H1 (cell line): ENCODE data around the gene ABI1. TPM values are rescaled to one million over a fixed set of nuclear protein-coding genes. Genes with fewer than 3 reads are reported as not detected.

Experiments used
- CTCF ChIA-PET: fragments of 300-600 bp; sonication (Branson Sonifier 250); formaldehyde crosslinking; loops from one replicate; lab custom pipeline; 2021; ENCODE audit not compliant: partially characterized antibody; lab: Charles Lee
- POLR2A ChIA-PET: fragments of 300-600 bp; sonication (Branson Sonifier 250); formaldehyde crosslinking; loops from one replicate; lab custom pipeline; 2021; ENCODE audit warnings: inconsistent platforms; ENCODE audit not compliant: partially characterized antibody; lab: Charles Lee
- DNase-seq, 2 experiments: peaks; one replicate each; pipeline versions ENCODE4 v3.0.0 to v3.0.0-alpha.2; 2010 to 2022; ENCODE audit warnings: low spot score in 2 of 2, low read depth in 1 of 2, mixed read lengths in 1 of 2
- FAIRE-seq: peaks from 2 replicates; lab custom pipeline; 2011; peaks lifted over from hg19 to GRCh38; lab: Jason Lieb, UNC
- H2AFZ ChIP-seq: 2 replicates; pipeline ENCODE4 v1.8.1; 2012; ENCODE audit warnings: low read length, inconsistent platforms
- H2AK5ac ChIP-seq: 2 replicates; pipeline ENCODE4 v1.6.1; 2013; ENCODE audit warnings: low read depth, low read length
- H2BK120ac ChIP-seq: replicated peaks from 2 replicates; pipeline ENCODE3; 2013; ENCODE audit warnings: low read depth, low read length, inconsistent platforms
- H2BK12ac ChIP-seq: 2 replicates; pipeline ENCODE4 v1.6.1; 2013; ENCODE audit warnings: low read depth, low read length
- H2BK15ac ChIP-seq: 2 replicates; pipeline ENCODE4 v1.6.1; 2013; ENCODE audit warnings: low read length
- H2BK20ac ChIP-seq: 2 replicates; pipeline ENCODE4 v1.6.1; 2013; ENCODE audit warnings: low read length
- H2BK5ac ChIP-seq: 2 replicates; pipeline ENCODE4 v1.6.1; 2013; ENCODE audit warnings: low read depth, low read length
- H3K14ac ChIP-seq: 2 replicates; pipeline ENCODE4 v1.6.1; 2013; ENCODE audit warnings: inconsistent platforms; ENCODE audit not compliant: insufficient read length
- H3K18ac ChIP-seq: 2 replicates; pipeline ENCODE4 v1.6.1; 2013; ENCODE audit warnings: low read length; ENCODE audit errors: extremely low read depth
- H3K23ac ChIP-seq: 2 replicates; pipeline ENCODE4 v1.6.1; 2013; ENCODE audit warnings: inconsistent platforms; ENCODE audit not compliant: insufficient read length
- H3K23me2 ChIP-seq: 2 replicates; pipeline ENCODE4 v1.6.1; 2013; ENCODE audit warnings: low read depth, low read length
- H3K27ac ChIP-seq: 2 replicates; pipeline ENCODE4 v1.6.1; 2011; ENCODE audit warnings: low read depth, low read length, inconsistent platforms
- H3K27me3 ChIP-seq, 4 experiments: replicated peaks in 1 of 4; 1 replicate in 1 of 4; 2 replicates in 3 of 4; pipeline versions ENCODE4 v1.6.1 to v1.8.1; 2011 to 2013; ENCODE audit warnings: low read length in 3 of 4, mild to moderate bottlenecking in 3 of 4, inconsistent platforms in 2 of 4, mixed read lengths in 2 of 4, moderate library complexity in 1 of 4; ENCODE audit not compliant: control insufficient read depth in 3 of 4, insufficient read depth in 3 of 4; ENCODE audit errors: extremely low read depth in 1 of 4
- H3K36me3 ChIP-seq, 4 experiments: 2 replicates each; pipeline versions ENCODE4 v1.6.1 to v1.8.1; 2011 to 2013; ENCODE audit warnings: mild to moderate bottlenecking in 4 of 4, low read length in 3 of 4, moderate library complexity in 2 of 4, control low read depth in 1 of 4, inconsistent platforms in 1 of 4; ENCODE audit not compliant: insufficient read depth in 4 of 4, control insufficient read depth in 2 of 4
- H3K4ac ChIP-seq: replicated peaks from 2 replicates; pipeline ENCODE3; 2013; ENCODE audit warnings: low read length, low read depth, mixed read lengths, inconsistent platforms; ENCODE audit not compliant: insufficient read length
- H3K4me1 ChIP-seq, 4 experiments: replicated peaks in 1 of 4; 1 replicate in 1 of 4; 2 replicates in 3 of 4; pipeline versions ENCODE4 v1.6.1 to v1.8.1; 2011 to 2013; ENCODE audit warnings: low read length in 3 of 4, inconsistent platforms in 2 of 4, mixed read lengths in 1 of 4; ENCODE audit not compliant: insufficient read depth in 4 of 4, control insufficient read depth in 3 of 4
- H3K4me2 ChIP-seq, 2 experiments: 2 replicates each; pipeline versions ENCODE4 v1.6.1 to v1.8.1; 2011 to 2013; ENCODE audit warnings: low read depth in 2 of 2, low read length in 2 of 2, control low read depth in 1 of 2, inconsistent platforms in 1 of 2, mild to moderate bottlenecking in 1 of 2; ENCODE audit not compliant: insufficient read depth in 1 of 2
- H3K4me3 ChIP-seq, 4 experiments: fragments of 200-600, 300-600 bp in 1 of 4; sonication (generic), shearing (Covaris generic), sonication (Bioruptor Twin) in 1 of 4; 2 replicates each; pipeline versions ENCODE4 v1.5.1 to v1.8.1; 2011 to 2016; ENCODE audit warnings: low read length in 4 of 4, low read depth in 3 of 4, control low read depth in 2 of 4, inconsistent platforms in 2 of 4, mild to moderate bottlenecking in 2 of 4, mixed read lengths in 1 of 4, moderate library complexity in 1 of 4; ENCODE audit not compliant: insufficient read depth in 2 of 4; ENCODE audit errors: extremely low read depth in 1 of 4
- H3K56ac ChIP-seq: replicated peaks from 2 replicates; pipeline ENCODE3; 2013; ENCODE audit warnings: low read depth, mild to moderate bottlenecking, mixed read lengths, low read length, inconsistent platforms; ENCODE audit not compliant: insufficient read length
- H3K79me1 ChIP-seq: 2 replicates; pipeline ENCODE4 v1.6.1; 2013; ENCODE audit warnings: low read depth, low read length, control low read depth
- H3K79me2 ChIP-seq, 2 experiments: 2 replicates each; pipeline versions ENCODE4 v1.6.1 to v1.8.1; 2012 to 2013; ENCODE audit warnings: low read length in 2 of 2, mild to moderate bottlenecking in 2 of 2, inconsistent platforms in 1 of 2; ENCODE audit not compliant: insufficient read depth in 2 of 2, control insufficient read depth in 1 of 2
- H3K9ac ChIP-seq, 4 experiments: replicated peaks in 1 of 4; 1 replicate in 1 of 4; 2 replicates in 3 of 4; pipeline versions ENCODE4 v1.6.1 to v1.8.1; 2011 to 2013; ENCODE audit warnings: low read depth in 3 of 4, low read length in 3 of 4, control low read depth in 2 of 4, mild to moderate bottlenecking in 2 of 4, moderate library complexity in 2 of 4, inconsistent platforms in 1 of 4; ENCODE audit errors: extremely low read depth in 1 of 4
- H3K9me3 ChIP-seq, 2 experiments: 2 replicates each; pipeline versions ENCODE4 v1.6.1 to v1.8.1; 2012 to 2013; ENCODE audit warnings: mild to moderate bottlenecking in 2 of 2, moderate library complexity in 2 of 2, control low read depth in 1 of 2, inconsistent platforms in 1 of 2, low read depth in 1 of 2, low read length in 1 of 2, mixed read lengths in 1 of 2; ENCODE audit not compliant: insufficient read depth in 2 of 2
- H4K20me1 ChIP-seq, 2 experiments: replicated peaks in 1 of 2; 2 replicates each; pipeline versions ENCODE3 to v1.8.1; 2011 to 2013; ENCODE audit warnings: inconsistent platforms in 2 of 2, low read length in 2 of 2, mild to moderate bottlenecking in 1 of 2; ENCODE audit not compliant: insufficient read depth in 2 of 2, control insufficient read depth in 1 of 2
- H4K5ac ChIP-seq: 2 replicates; pipeline ENCODE4 v1.6.1; 2013; ENCODE audit warnings: low read length, low read depth, mixed read lengths, inconsistent platforms; ENCODE audit not compliant: insufficient read length
- H4K8ac ChIP-seq: 2 replicates; pipeline ENCODE4 v1.8.0; 2013; ENCODE audit warnings: mild to moderate bottlenecking, moderate library complexity, low read length, inconsistent platforms; ENCODE audit not compliant: insufficient read depth; ENCODE audit errors: extremely low read depth
- H4K91ac ChIP-seq: replicated peaks from 2 replicates; pipeline ENCODE3; 2013; ENCODE audit warnings: low read length, mixed read lengths, inconsistent platforms; ENCODE audit not compliant: insufficient read length
- KDM4A ChIP-seq: IDR thresholded peaks from one replicate; pipeline ENCODE4 v1.7.1; 2012; ENCODE audit warnings: low read depth, mild to moderate bottlenecking, moderate library complexity, low read length, inconsistent platforms; ENCODE audit not compliant: severe bottlenecking
- RAD21 ChIP-seq, 2 experiments: IDR thresholded peaks in 1 of 2; conservative IDR thresholded peaks in 1 of 2; 2 replicates each; pipeline ENCODE4 v1.6.1; 2011; ENCODE audit warnings: low read depth in 2 of 2, low read length in 2 of 2, improper control_type of control experiment in 1 of 2, inconsistent platforms in 1 of 2, mild to moderate bottlenecking in 1 of 2, moderate library complexity in 1 of 2
- TBP ChIP-seq: IDR thresholded peaks from 2 replicates; pipeline ENCODE4 v1.6.1; 2011; ENCODE audit warnings: low read depth, low read length, improper control_type of control experiment
- USF2 ChIP-seq: IDR thresholded peaks from 2 replicates; pipeline ENCODE4 v1.6.1; 2011; ENCODE audit warnings: low read length, improper control_type of control experiment
- WGBS, 2 experiments: shearing (Covaris generic) in 1 of 2; methylation state at CpG; one replicate each; pipeline versions ENCODE4 v1.1.6 to v1.1.7; 2013 to 2015; ENCODE audit warnings: low lambda C conversion rate in 2 of 2, mixed read lengths in 2 of 2, inconsistent platforms in 1 of 2, low coverage in 1 of 2, missing lambda C conversion rate in 1 of 2; ENCODE audit not compliant: insufficient replicate concordance in 2 of 2, insufficient coverage in 1 of 2, insufficient read length in 1 of 2; ENCODE audit errors: extremely low coverage in 1 of 2, missing lambda C conversion rate in 1 of 2; 5-methylcytosine and 5-hydroxymethylcytosine counted together
- polyA plus RNA-seq, 7 experiments: library from polyadenylated mRNA; depleted of rRNA in 3 of 7; stranded (reverse) in 5 of 7; unstranded in 2 of 7; fragments of >200 nt in 5 of 7; fragments of 200-250 nt in 2 of 7; gene quantifications; 1 replicate in 5 of 7; 2 replicates in 1 of 7; 4 replicates in 1 of 7; pipeline versions ENCODE4 v1.2.1 to v1.2.3, GENCODE V29; 2011 to 2013; ENCODE audit warnings: missing spikeins in 2 of 7, mixed read lengths in 2 of 7
- total RNA-seq: library from RNA; stranded (reverse); fragmentation: NEBNext Ultra II Directional; extraction: Animal tissue kit (Norgen Biotek cat#: 25700); gene quantifications from 2 replicates; pipeline ENCODE4 v1.2.1, GENCODE V29; 2021

Gene ABI1
- total and polyA plus RNA-seq, 2 of the 8 experiments (the other 6 are each of a cell fraction or from before 2014, with no cell fraction given): 35.4 to 37.0 TPM

- POLR2A ChIA-PET: no interaction called here
- H3K4me1 ChIP-seq: peaks cover 0 to 3% (median under 1%) of the 10 kb centered on the region in 4 experiments; a peak in 2 of 7 replicates
- peaks cover 2 to 57% (median 31%) of the 10 kb centered on the region in 4 experiments; a peak in 6 of 8 replicates for H3K36me3 ChIP-seq
- FAIRE-seq: no peak
- H2AFZ ChIP-seq: no peak overlapping the region
- H3K79me1 ChIP-seq: no peaks in the 10 kb centered on the region
- 86% methylated on average over 6 of the region's 6 CpGs; no CpG with 5 or more reads in 1 of the 2 experiments for WGBS, 2 experiments
- no peak overlapping the region for H3K23ac ChIP-seq
- H2BK5ac ChIP-seq: no peak overlapping the region
- no peaks in the 10 kb centered on the region for H3K23me2 ChIP-seq
- no peak overlapping the region for H3K9ac ChIP-seq
- H3K4me3 ChIP-seq: no peak overlapping the region
- H3K56ac ChIP-seq: no peak overlapping the region
- H2BK15ac ChIP-seq: no peak overlapping the region
- H2BK120ac ChIP-seq: no peak overlapping the region
- H3K9me3 ChIP-seq: no peaks in the 10 kb centered on the region
- no peaks in the 10 kb centered on the region for H3K27me3 ChIP-seq
- no peaks in the 10 kb centered on the region for H3K79me2 ChIP-seq
- no peak overlapping the region for H3K27ac ChIP-seq
- H3K14ac ChIP-seq: no peak overlapping the region
- H4K8ac ChIP-seq: no peak overlapping the region
- H4K5ac ChIP-seq: no peak overlapping the region
- no peak overlapping the region for H3K4me2 ChIP-seq
- no peak overlapping the region for H4K91ac ChIP-seq
- no peak overlapping the region for H2BK12ac ChIP-seq
- CTCF ChIA-PET: interaction anchor here (2.6 kb wide), 1 partner anchor 10 kb away, joined by 6 read pairs; no protein-coding TSS in a partner anchor
- H3K18ac ChIP-seq: no peak overlapping the region
- DNase-seq: no peak
- H4K20me1 ChIP-seq: no peaks in the 10 kb centered on the region
- no peak overlapping the region for H2BK20ac ChIP-seq
- no peak overlapping the region for H3K4ac ChIP-seq
- H2AK5ac ChIP-seq: no peak overlapping the region
- TF ChIP-seq USF2 (no peak), TBP (no peak), RAD21 (IDR thresholded peaks at IDR 0.05 in 1 of 2, conservative IDR thresholded peaks at IDR 0.05 in 1 of 2; ENCODE audit: low read depth in 2 of 2, low read length in 2 of 2) (no peak), KDM4A (no peak)
These were observed 121.6 kb downstream of the ABI1 start for GRCh38 chr10:26739071-26739631.
